ENCODE measurements around the gene SLC9A3. TPM values are rescaled to one million over a fixed set of nuclear protein-coding genes. Genes with fewer than 3 reads are reported as not detected.

SLC9A3 gene
- total RNA-seq, 2 experiments from 2014 or later = 2.3 to 2.5 TPM

DNA sequence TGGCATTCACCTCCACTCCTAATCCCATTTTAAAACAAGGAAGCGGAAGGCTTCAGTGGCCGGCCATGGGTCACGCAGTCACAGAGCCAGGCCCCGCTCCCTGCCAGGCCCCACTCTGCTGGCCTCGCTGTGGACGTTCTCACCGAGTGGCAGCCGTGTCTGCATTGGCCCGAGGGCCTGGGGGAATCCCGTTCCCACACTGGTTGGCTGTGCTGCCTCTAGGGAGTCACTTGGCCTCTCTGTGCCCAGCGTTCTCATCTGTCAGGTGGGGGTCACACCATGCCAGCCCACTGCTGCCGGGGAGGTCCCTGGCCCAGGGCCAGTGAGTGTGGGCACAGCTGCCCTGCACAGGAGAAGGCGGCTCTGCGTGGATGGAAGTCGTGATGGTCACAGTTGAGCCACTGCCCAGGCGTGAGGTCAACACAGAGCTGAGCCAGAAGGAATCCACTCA lies 13.4 kb upstream of the SLC9A3 start:
- H3K36me3 ChIP-seq (ENCODE audit: insufficient read depth, low read length) = no peaks in the 10 kb centered on the region
- H3K27me3 Mint-ChIP-seq = peaks cover 15% of the 10 kb centered on the region
- TF ChIP-seq, protein P1, sequence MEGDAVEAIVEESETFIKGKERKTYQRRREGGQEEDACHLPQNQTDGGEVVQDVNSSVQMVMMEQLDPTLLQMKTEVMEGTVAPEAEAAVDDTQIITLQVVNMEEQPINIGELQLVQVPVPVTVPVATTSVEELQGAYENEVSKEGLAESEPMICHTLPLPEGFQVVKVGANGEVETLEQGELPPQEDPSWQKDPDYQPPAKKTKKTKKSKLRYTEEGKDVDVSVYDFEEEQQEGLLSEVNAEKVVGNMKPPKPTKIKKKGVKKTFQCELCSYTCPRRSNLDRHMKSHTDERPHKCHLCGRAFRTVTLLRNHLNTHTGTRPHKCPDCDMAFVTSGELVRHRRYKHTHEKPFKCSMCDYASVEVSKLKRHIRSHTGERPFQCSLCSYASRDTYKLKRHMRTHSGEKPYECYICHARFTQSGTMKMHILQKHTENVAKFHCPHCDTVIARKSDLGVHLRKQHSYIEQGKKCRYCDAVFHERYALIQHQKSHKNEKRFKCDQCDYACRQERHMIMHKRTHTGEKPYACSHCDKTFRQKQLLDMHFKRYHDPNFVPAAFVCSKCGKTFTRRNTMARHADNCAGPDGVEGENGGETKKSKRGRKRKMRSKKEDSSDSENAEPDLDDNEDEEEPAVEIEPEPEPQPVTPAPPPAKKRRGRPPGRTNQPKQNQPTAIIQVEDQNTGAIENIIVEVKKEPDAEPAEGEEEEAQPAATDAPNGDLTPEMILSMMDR (IDR thresholded peaks at IDR 0.05) = no peak

DNA sequence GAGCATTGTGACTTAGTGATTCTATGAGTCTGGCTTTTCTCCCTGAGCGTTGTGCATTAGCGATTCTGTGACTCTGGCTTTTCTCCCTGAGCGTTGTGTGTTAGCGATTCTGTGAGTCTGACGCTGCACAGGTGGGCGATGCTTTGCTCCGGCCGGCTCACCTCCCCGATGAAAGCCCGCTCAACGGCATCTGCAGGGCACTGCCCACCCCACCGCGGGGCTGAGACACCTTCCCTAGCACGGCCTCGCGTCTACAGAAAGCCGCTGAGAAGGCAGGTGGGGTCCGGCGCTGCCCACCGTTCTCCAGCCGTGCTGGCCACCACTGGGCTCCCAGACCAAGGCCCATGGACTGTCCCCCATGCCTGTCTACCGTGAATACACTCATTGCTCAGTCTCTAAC lies 12.8 kb upstream of the SLC9A3 start:
- H3K27me3 ChIP-seq (ENCODE audit: control insufficient read depth in 1 of 2, insufficient read depth in 2 of 2, low read length in 2 of 2) = peaks cover 2 to 20% of the 10 kb centered on the region in 2 experiments
- CTCF ChIA-PET = no interaction called here
- DNase-seq (no peak), ATAC-seq (ENCODE audit: poor library complexity) (no peak)
- no peak overlapping the region for H3K4me3 Mint-ChIP-seq
- no peak overlapping the region for H3K27ac ChIP-seq (ENCODE audit: low read depth in 1 of 2, low read length in 2 of 2)
- H3K9me3 Mint-ChIP-seq = no peaks in the 10 kb centered on the region
- H3K4me1 Mint-ChIP-seq (ENCODE audit: low read depth) = no peaks in the 10 kb centered on the region
- H3K36me3 Mint-ChIP-seq (ENCODE audit: low read depth) = no peaks in the 10 kb centered on the region
- no peak overlapping the region for H3K27ac Mint-ChIP-seq
- no peak overlapping the region for H3K4me3 ChIP-seq (ENCODE audit: low read length)
- H3K4me1 ChIP-seq (ENCODE audit: insufficient read depth, low read length) = no peaks in the 10 kb centered on the region
- TF ChIP-seq, protein P1 (IDR thresholded peaks at IDR 0.05) = no peak
- POLR2A ChIA-PET = no interaction called here
- peaks cover 15% of the 10 kb centered on the region for H3K27me3 Mint-ChIP-seq
- peaks cover 0 to 26% of the 10 kb centered on the region in 2 experiments for H3K9me3 ChIP-seq (ENCODE audit: control insufficient read depth in 1 of 2, insufficient read depth in 1 of 2, low read length in 2 of 2)
- H3K36me3 ChIP-seq (ENCODE audit: insufficient read depth, low read length) = no peaks in the 10 kb centered on the region
- intact Hi-C loops (cut with DNase I, micrococcal nuclease) = no loop called here

More for the DNA sequence above, 13.4 kb upstream of the SLC9A3 start:
- intact Hi-C loops (cut with DNase I, micrococcal nuclease) = no loop called here
- Mint-ChIP-seq H3K36me3 (ENCODE audit: low read depth) (no peaks in the 10 kb centered on the region), H3K27ac (no peak overlapping the region), H3K9me3 (no peaks in the 10 kb centered on the region), H3K4me3 (no peak overlapping the region), H3K4me1 (ENCODE audit: low read depth) (no peaks in the 10 kb centered on the region)
- ChIA-PET CTCF (no interaction called here), POLR2A (no interaction called here)
- Histone ChIP-seq H3K27ac (ENCODE audit: low read depth in 1 of 2, low read length in 2 of 2) (no peak overlapping the region), H3K27me3 (ENCODE audit: control insufficient read depth in 1 of 2, insufficient read depth in 2 of 2, low read length in 2 of 2) (peaks cover 2 to 15% of the 10 kb centered on the region in 2 experiments), H3K4me3 (ENCODE audit: low read length) (no peak overlapping the region), H3K4me1 (ENCODE audit: insufficient read depth, low read length) (no peaks in the 10 kb centered on the region), H3K9me3 (ENCODE audit: control insufficient read depth in 1 of 2, insufficient read depth in 1 of 2, low read length in 2 of 2) (peaks cover 0 to 26% of the 10 kb centered on the region in 2 experiments)
- ATAC-seq (ENCODE audit: poor library complexity) (no peak), DNase-seq (no peak)

GRCh38 chr5:535846-536698 lies 11.8 kb upstream of the SLC9A3 start:
- Histone ChIP-seq H3K9me3 (ENCODE audit: control insufficient read depth in 1 of 2, insufficient read depth in 1 of 2, low read length in 2 of 2) (peaks cover 0 to 31% of the 10 kb centered on the region in 2 experiments), H3K36me3 (ENCODE audit: insufficient read depth, low read length) (no peaks in the 10 kb centered on the region), H3K27ac (ENCODE audit: low read depth in 1 of 2, low read length in 2 of 2) (no peak overlapping the region), H3K27me3 (ENCODE audit: control insufficient read depth in 1 of 2, insufficient read depth in 2 of 2, low read length in 2 of 2) (peaks cover 4 to 30% of the 10 kb centered on the region in 2 experiments), H3K4me1 (ENCODE audit: insufficient read depth, low read length) (no peaks in the 10 kb centered on the region), H3K4me3 (ENCODE audit: low read length) (no peak overlapping the region)
- Mint-ChIP-seq H3K36me3 (ENCODE audit: low read depth) (no peaks in the 10 kb centered on the region), H3K27me3 (peaks cover 19% of the 10 kb centered on the region), H3K4me1 (ENCODE audit: low read depth) (no peaks in the 10 kb centered on the region), H3K9me3 (no peaks in the 10 kb centered on the region), H3K27ac (no peak overlapping the region), H3K4me3 (no peak overlapping the region)
- CTCF ChIA-PET = no interaction called here
- DNase-seq (no peak), ATAC-seq (ENCODE audit: poor library complexity) (no peak)
- POLR2A ChIA-PET = no interaction called here
- TF ChIP-seq, protein P1 (IDR thresholded peaks at IDR 0.05) = no peak
- intact Hi-C loops (cut with DNase I, micrococcal nuclease) = no loop called here
